GM21526 (cell line): ENCODE measurements around the gene SEMA4G.

ENCODE experiments used
- ATAC-seq: cut with Tn5 transposase; IDR thresholded peaks from one replicate; pipeline ENCODE4 v1.9.1; 2021; ENCODE audit warnings: moderate library complexity; ENCODE audit not compliant: unreplicated experiment, low FRiP score

The SEMA4G gene

GRCh38 chr10:100969187-100970075 lies at the start of gene SEMA4G:
Gene SEMA4G (plus strand): TSS chr10:100969504. CDS start chr10:100972913, 3,409 bp downstream.
- peak; percentile 50 for ATAC-seq

GRCh38 chr10:100923580-100923979 lies 45.7 kb upstream of the SEMA4G start:
- ATAC-seq: no peak

- ATAC-seq: no peak
Measured at GRCh38 chr10:100927266-100927665, 42.0 kb upstream of the SEMA4G start.

GRCh38 chr10:100928039-100928438 lies 41.3 kb upstream of the SEMA4G start:
- ATAC-seq: no peak

GRCh38 chr10:100930368-100930767 lies 38.9 kb upstream of the SEMA4G start:
- ATAC-seq: no peak

- no peak for ATAC-seq
Measured at GRCh38 chr10:100934084-100934659, 35.1 kb upstream of the SEMA4G start.

- ATAC-seq: no peak
Measured at GRCh38 chr10:100939763-100940344, 29.4 kb upstream of the SEMA4G start.

- ATAC-seq: no peak
Measured at GRCh38 chr10:100942229-100942628, 27.1 kb upstream of the SEMA4G start.

- ATAC-seq: no peak
Measured at GRCh38 chr10:100943508-100943907, 25.8 kb upstream of the SEMA4G start.

GRCh38 chr10:100945754-100946153 lies 23.6 kb upstream of the SEMA4G start:
- no peak for ATAC-seq

GRCh38 chr10:100948916-100949315 lies 20.4 kb upstream of the SEMA4G start:
- no peak for ATAC-seq

GRCh38 chr10:100960251-100960650 lies 9.1 kb upstream of the SEMA4G start:
- no peak for ATAC-seq

- ATAC-seq: no peak
Measured at GRCh38 chr10:100962351-100963080, 6.8 kb upstream of the SEMA4G start.

GRCh38 chr10:100963826-100964225 lies 5.5 kb upstream of the SEMA4G start:
- no peak for ATAC-seq

GRCh38 chr10:100965820-100966219 lies 3.5 kb upstream of the SEMA4G start:
- no peak for ATAC-seq

GRCh38 chr10:100966887-100967286 lies 2.4 kb upstream of the SEMA4G start:
- ATAC-seq: no peak

- no peak for ATAC-seq
Measured at GRCh38 chr10:100967332-100967731, 2.0 kb upstream of the SEMA4G start.

GRCh38 chr10:100968062-100968736 lies 1.1 kb upstream of the SEMA4G start:
- ATAC-seq: no peak

GRCh38 chr10:100968863-100969186 lies 479 bp upstream of the SEMA4G start:
- no peak for ATAC-seq

- ATAC-seq: no peak
Measured at GRCh38 chr10:100970076-100970913, 991 bp downstream of the SEMA4G start.
